Keratinocyte (primary cell): Measurements from ENCODE around the gene HLA-DPA1. TPM values are rescaled to one million over a fixed set of nuclear protein-coding genes. Genes with fewer than 3 reads are reported as not detected.

Experiments
- DNase-seq: peaks from one replicate; pipeline ENCODE4 v3.0.0-alpha.2; 2011; ENCODE audit warnings: low read depth, missing footprints, low spot score
- FAIRE-seq: peaks from 2 replicates; lab custom pipeline; 2011; peaks lifted over from hg19 to GRCh38; lab: Jason Lieb, UNC
- H2AFZ ChIP-seq: 2 replicates; pipeline ENCODE4 v1.6.0; 2012; ENCODE audit warnings: low read length, control low read depth, inconsistent platforms; ENCODE audit not compliant: control insufficient read depth
- H3K27ac ChIP-seq: 2 replicates; pipeline ENCODE4 v1.5.1; 2011; ENCODE audit warnings: low read length; ENCODE audit not compliant: control insufficient read depth, insufficient read depth
- H3K27me3 ChIP-seq: 3 replicates; pipeline ENCODE4 v1.6.0; 2011; ENCODE audit warnings: low read length; ENCODE audit not compliant: control insufficient read depth, insufficient read depth; ENCODE audit errors: extremely low read depth
- H3K36me3 ChIP-seq, 2 experiments: 2 replicates in 1 of 2; 3 replicates in 1 of 2; pipeline ENCODE4 v1.5.1; 2011; ENCODE audit warnings: low read length in 2 of 2, mild to moderate bottlenecking in 1 of 2; ENCODE audit not compliant: control insufficient read depth in 2 of 2, insufficient read depth in 2 of 2; ENCODE audit errors: extremely low read depth in 1 of 2
- H3K4me1 ChIP-seq: 3 replicates; pipeline ENCODE4 v1.5.1; 2011; ENCODE audit warnings: low read length; ENCODE audit not compliant: control insufficient read depth, insufficient read depth; ENCODE audit errors: extremely low read depth
- H3K4me2 ChIP-seq: 3 replicates; pipeline ENCODE4 v1.6.0; 2011; ENCODE audit warnings: low read depth, low read length; ENCODE audit not compliant: control insufficient read depth, insufficient read depth; ENCODE audit errors: extremely low read depth
- H3K4me3 ChIP-seq, 3 experiments: fragments of 200-600 bp in 1 of 3; sonication (generic) in 1 of 3; 2 replicates in 2 of 3; 3 replicates in 1 of 3; pipeline ENCODE4 v1.5.1; 2011 to 2016; ENCODE audit warnings: low read length in 3 of 3, mild to moderate bottlenecking in 3 of 3, control low read depth in 2 of 3, inconsistent platforms in 1 of 3, low read depth in 1 of 3, mixed read lengths in 1 of 3, mixed run types in 1 of 3, moderate library complexity in 1 of 3; ENCODE audit not compliant: control insufficient read depth in 2 of 3, insufficient read depth in 2 of 3; ENCODE audit errors: extremely low read depth in 1 of 3
- H3K79me2 ChIP-seq: 2 replicates; pipeline ENCODE4 v1.6.0; 2012; ENCODE audit warnings: low read length; ENCODE audit not compliant: control insufficient read depth, insufficient read depth
- H3K9ac ChIP-seq: 3 replicates; pipeline ENCODE4 v1.6.0; 2011; ENCODE audit warnings: low read length; ENCODE audit not compliant: control insufficient read depth, insufficient read depth; ENCODE audit errors: extremely low read depth
- H3K9me1 ChIP-seq: 3 replicates; pipeline ENCODE4 v1.6.0; 2011; ENCODE audit warnings: low read length; ENCODE audit not compliant: control insufficient read depth, insufficient read depth; ENCODE audit errors: extremely low read depth
- H3K9me3 ChIP-seq: 2 replicates; pipeline ENCODE4 v1.5.1; 2012; ENCODE audit warnings: low read depth, low read length; ENCODE audit not compliant: control insufficient read depth
- H4K20me1 ChIP-seq: 3 replicates; pipeline ENCODE4 v1.6.0; 2011; ENCODE audit warnings: low read length; ENCODE audit not compliant: control insufficient read depth, insufficient read depth; ENCODE audit errors: extremely low read depth
- EZH2 ChIP-seq: IDR thresholded peaks from one replicate; pipeline ENCODE4 v1.6.1; 2012; ENCODE audit warnings: inconsistent platforms, mild to moderate bottlenecking, low read length, moderate library complexity
- dilution Hi-C: fragments of 300-500 bp; cut with MboI; formaldehyde crosslinking; loops from one replicate; pipeline ENCODE4 v1.7.0; 2020; ENCODE audit warnings: low sequenced_read_pairs; ENCODE audit not compliant: extremely low pct_ligation_motif_present
- polyA plus RNA-seq, 5 experiments: library from polyadenylated mRNA; depleted of rRNA in 3 of 5; stranded (reverse) in 3 of 5; stranded (forward) in 1 of 5; unstranded in 1 of 5; fragments of >200 nt; gene quantifications; 1 replicate in 1 of 5; 2 replicates in 3 of 5; 3 replicates in 1 of 5; pipeline versions ENCODE4 v1.2.1 to v1.2.3, GENCODE V29; 2011 to 2012; ENCODE audit warnings: missing spikeins in 2 of 5, low read depth in 1 of 5, low replicate concordance in 1 of 5
- TF ChIP-seq, protein P1 (sequence below), 3 experiments: IDR thresholded peaks in 1 of 3; conservative IDR thresholded peaks in 1 of 3; optimal IDR thresholded peaks in 1 of 3; 2 replicates in 2 of 3; 3 replicates in 1 of 3; pipeline versions ENCODE3 to v1.5.1; 2011; ENCODE audit warnings: low read length in 3 of 3, mild to moderate bottlenecking in 3 of 3, moderate library complexity in 2 of 3, control low read depth in 1 of 3, inconsistent platforms in 1 of 3; ENCODE audit not compliant: insufficient read depth in 2 of 3; ENCODE audit errors: extremely low read depth in 1 of 3

Gene HLA-DPA1
- polyA plus RNA-seq, 1 donor (not counting 4 experiments of a cell fraction or from before 2014, with no cell fraction given) = 0.09 TPM

- Histone ChIP-seq H2AFZ (no peak overlapping the region), H3K27ac (no peak overlapping the region), H3K9me3 (no peaks in the 10 kb centered on the region), H3K9ac (no peak overlapping the region), H3K9me1 (no peaks in the 10 kb centered on the region), H3K27me3 (peaks cover 14% of the 10 kb centered on the region), H3K4me1 (no peaks in the 10 kb centered on the region), H4K20me1 (no peaks in the 10 kb centered on the region), H3K4me3 (no peak overlapping the region), H3K36me3 (no peaks in the 10 kb centered on the region), H3K79me2 (no peaks in the 10 kb centered on the region), H3K4me2 (no peak overlapping the region)
- no peak for TF ChIP-seq EZH2
- TF ChIP-seq, protein P1, sequence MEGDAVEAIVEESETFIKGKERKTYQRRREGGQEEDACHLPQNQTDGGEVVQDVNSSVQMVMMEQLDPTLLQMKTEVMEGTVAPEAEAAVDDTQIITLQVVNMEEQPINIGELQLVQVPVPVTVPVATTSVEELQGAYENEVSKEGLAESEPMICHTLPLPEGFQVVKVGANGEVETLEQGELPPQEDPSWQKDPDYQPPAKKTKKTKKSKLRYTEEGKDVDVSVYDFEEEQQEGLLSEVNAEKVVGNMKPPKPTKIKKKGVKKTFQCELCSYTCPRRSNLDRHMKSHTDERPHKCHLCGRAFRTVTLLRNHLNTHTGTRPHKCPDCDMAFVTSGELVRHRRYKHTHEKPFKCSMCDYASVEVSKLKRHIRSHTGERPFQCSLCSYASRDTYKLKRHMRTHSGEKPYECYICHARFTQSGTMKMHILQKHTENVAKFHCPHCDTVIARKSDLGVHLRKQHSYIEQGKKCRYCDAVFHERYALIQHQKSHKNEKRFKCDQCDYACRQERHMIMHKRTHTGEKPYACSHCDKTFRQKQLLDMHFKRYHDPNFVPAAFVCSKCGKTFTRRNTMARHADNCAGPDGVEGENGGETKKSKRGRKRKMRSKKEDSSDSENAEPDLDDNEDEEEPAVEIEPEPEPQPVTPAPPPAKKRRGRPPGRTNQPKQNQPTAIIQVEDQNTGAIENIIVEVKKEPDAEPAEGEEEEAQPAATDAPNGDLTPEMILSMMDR (optimal IDR thresholded peaks at IDR 0.05 in 1 of 3, IDR thresholded peaks at IDR 0.05 in 1 of 3, conservative IDR thresholded peaks at IDR 0.05 in 1 of 3; ENCODE audit: extremely low read depth in 1 of 3, insufficient read depth in 2 of 3, low read length in 3 of 3) = no peak
- FAIRE-seq (no peak), DNase-seq (no peak)
- dilution Hi-C loops = no loop called here
Measured at GRCh38 chr6:33088931-33089620, 15.6 kb upstream of the HLA-DPA1 start.

DNA sequence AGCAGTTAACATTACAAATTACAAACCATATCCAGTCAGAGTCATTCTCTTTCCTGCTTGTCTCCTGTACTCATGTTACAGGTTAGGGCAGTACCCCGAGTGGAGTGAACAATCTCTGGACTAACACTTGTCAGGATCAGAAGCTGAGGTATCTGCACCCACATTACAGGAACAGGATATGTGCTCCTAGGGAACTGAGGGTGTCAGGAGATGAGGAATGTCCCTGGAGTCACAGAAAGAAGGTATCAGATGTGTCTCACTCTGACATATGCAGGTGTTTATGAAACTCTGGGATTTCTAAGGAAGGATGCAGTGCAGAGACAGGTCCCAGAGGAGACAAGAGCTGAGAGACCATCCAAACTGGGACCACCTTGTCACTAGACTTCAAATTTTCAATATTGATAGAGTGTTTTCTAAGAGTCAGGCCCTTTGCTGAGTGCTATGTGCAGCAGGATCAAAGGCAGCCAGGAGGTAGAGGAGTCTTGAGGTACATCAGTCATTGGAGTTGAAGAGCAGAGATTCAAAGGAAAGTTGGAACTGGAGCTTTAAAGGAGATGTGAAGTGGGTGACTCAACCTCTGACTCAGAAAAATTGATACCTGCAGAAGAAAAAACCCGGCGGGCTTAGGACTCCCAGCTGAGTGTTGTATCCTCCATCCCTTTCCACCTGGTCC lies 14.9 kb upstream of the HLA-DPA1 start:
- no peaks in the 10 kb centered on the region for H4K20me1 ChIP-seq
- H3K36me3 ChIP-seq = no peaks in the 10 kb centered on the region
- DNase-seq = no peak
- H3K27me3 ChIP-seq = peaks cover 14% of the 10 kb centered on the region
- no peaks in the 10 kb centered on the region for H3K9me1 ChIP-seq
- TF ChIP-seq, protein P1 (optimal IDR thresholded peaks at IDR 0.05 in 1 of 3, IDR thresholded peaks at IDR 0.05 in 1 of 3, conservative IDR thresholded peaks at IDR 0.05 in 1 of 3; ENCODE audit: extremely low read depth in 1 of 3, insufficient read depth in 2 of 3, low read length in 3 of 3) = no peak
- TF ChIP-seq EZH2 = no peak
- H3K9ac ChIP-seq = no peak overlapping the region
- H3K4me2 ChIP-seq = no peak overlapping the region
- H3K79me2 ChIP-seq = no peaks in the 10 kb centered on the region
- no peaks in the 10 kb centered on the region for H3K4me1 ChIP-seq
- dilution Hi-C loops = no loop called here
- H3K27ac ChIP-seq = no peak overlapping the region
- H2AFZ ChIP-seq = no peak overlapping the region
- FAIRE-seq = peak; percentile 32
- H3K9me3 ChIP-seq = no peaks in the 10 kb centered on the region
- H3K4me3 ChIP-seq = no peak overlapping the region
